Fibroblast of gingiva (primary cell): ENCODE results near the gene POLN.
"Not testable (repeated sequence)": the region's sequence is repeated elsewhere in the genome, so short reads cannot be mapped to it uniquely, and the experiment has no call there.

ENCODE experiments used
- DNase-seq: peaks from one replicate; pipeline ENCODE4 v3.0.0-alpha.2; 2011; ENCODE audit warnings: low read depth

POLN gene

DNA sequence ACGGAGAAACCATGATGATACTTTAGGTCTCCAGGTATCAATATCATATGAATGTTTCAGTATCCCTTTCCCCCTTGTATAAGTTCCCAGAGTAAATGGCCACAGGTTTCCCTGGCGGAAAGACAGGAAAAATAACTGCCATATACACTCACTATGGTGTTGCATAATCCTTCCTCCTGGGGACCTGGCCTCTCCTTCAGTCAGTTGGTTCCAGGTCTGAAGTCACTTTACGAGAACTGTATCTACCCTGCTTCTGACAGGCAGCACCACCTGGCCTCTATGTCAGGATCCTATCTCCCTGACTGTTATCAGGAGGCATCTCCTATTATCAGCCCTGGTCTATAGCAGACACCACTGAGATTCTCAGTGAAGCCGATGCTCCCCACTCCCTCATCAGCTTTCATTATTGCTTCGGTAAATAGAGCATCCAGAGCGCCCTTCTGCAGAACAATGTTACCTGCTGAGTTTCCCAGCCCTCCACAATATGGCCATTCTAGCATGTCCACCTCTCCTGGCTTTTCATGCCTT lies 22.6 kb downstream of the POLN start:
- no peak for DNase-seq

- DNase-seq: no peak
Observed at GRCh38 chr4:2218436-2218835, 23.5 kb downstream of the POLN start.

DNA sequence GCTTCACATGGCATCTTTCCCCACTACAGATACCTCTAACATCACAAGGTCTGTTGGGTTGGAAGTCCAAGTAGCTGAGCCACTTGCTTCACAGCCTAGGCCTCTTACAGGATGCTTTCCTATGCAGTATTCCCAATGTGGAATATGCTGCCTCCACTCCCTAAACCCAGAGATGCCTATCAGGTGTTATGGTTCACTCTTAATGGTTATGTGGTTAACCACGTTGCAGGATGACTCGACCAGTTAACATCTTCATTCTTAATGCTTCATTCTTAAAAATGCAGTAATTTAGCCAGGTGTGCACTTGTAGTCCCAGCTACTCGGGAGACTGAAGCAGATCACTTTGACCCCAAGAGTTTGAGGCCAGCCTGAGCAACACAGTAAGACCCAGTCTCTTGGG lies 24.2 kb downstream of the POLN start:
- no peak for DNase-seq

GRCh38 chr4:2212831-2213230 lies 29.1 kb downstream of the POLN start:
- DNase-seq: no peak

DNA sequence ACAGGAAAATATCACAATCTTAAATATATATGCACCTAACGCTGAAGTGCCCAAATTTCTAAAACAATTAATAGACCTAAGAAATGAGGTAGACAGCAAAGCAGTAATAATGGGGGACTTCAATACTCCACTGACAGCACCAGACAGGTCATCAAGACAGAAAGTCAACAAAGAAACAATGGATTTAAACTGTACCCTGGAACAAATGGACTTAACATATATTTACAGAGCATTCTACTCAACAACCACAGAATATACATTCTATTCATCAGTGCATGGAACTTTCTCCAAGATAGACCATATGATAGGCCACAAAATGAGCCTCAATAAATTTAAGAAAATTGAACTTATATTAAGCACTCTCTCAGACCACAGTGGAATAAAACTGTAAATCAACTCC lies 39.1 kb downstream of the POLN start:
- DNase-seq: not testable (repeated sequence)

- no peak for DNase-seq
Observed at GRCh38 chr4:2194496-2194895, 47.4 kb downstream of the POLN start.

DNA sequence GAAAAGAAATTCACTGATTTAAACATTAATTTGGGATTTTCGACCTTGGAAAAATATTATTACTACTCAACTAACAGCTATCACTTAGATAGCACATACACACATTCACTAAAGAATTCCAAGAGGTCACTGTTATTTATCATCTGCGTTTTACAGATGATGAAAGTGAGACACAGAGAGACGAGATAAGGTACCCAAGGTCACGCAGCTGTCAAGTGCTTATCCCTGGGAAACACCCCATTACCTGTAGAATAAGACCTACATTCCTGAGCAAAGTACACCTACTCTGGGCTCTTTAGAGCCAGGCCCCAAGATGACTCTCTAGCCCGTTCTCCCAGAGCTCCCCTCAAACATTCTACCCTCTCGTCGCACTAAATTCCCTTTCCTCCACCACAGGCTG lies 48.6 kb downstream of the POLN start:
- no peak for DNase-seq

DNA sequence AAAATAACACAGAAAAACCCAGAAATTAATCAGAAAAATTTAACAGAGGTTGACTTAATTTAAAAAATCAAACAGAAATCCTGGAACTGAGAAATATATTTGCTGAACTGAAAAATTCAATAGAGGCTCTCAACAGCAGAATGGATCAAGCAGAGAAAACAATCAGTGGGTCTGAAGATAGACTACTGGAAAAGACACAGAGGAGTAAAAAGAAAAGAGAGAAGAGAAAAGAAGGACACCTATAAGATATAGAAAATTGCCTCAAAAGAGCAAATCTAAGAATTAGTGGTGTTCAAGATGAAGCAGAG lies 55.1 kb downstream of the POLN start:
- no peak for DNase-seq

DNA sequence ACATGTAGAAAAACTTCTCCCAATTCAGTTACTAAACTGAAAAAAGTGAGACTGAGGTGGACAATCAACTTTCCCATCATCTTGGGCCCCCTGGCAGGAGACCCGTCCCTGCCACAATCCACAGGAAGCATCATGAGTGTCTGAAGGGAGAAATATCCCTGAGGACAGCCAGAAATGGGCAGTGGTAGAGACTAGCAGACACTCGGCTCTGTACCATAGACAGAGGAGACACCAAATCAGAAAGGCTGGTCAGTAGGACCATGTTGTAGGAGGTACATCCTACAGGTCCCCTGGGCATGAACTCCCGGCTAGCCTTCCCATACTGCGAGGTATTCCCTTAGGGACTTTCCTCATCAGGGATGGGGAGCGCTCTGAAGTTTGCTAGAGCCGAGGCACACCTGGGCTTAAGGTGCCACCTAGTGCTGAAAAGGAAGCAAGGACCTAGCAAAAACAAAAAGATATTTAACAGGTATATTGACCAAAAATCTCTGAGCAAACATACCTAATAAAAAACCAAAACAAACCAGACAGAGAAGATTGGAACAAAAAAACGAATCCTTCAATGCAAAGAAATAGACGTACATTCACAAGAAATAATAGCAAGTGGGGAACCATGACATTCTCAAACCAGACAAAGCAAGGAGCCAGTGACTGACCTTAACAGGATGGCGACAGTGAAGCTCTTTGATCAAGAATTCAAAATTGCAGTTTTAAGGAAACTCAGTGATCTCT lies 55.6 kb downstream of the POLN start:
- DNase-seq: no peak

DNA sequence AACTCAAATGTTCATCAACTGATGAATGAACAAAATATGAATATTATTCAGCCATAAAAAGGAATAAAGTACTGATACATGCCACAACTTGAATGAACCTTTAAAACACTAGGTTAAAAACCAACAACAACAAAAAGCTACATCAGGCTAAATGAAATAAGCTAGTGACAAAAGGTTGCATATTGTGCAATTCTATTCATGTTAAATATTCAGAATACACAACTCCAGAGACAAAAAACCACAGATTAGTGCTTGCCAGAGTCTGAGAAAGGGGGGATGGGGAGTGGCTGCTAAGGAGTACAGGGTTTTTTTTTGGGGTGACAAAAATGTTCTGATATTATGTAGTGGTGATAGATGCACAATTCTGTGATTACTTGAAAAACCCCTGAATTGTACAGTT lies 58.5 kb downstream of the POLN start:
- DNase-seq: no peak

DNA sequence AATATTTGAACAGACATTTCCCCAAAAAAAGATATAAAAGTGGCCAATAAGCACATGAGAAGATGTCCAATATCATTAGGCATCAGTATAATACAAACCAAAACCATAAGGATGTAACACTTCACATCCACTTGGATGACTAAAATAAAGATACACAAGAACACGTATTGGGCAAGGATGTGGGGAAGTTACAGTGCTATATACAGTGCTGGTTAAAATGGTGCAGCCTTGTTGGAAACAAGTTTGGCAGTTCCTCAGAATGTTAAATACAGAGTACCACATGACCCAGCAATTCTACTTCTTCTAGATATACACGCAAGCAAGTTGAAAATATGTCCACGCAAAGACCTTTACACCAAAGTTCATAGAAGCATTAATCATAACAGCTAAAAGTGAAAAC lies 58.9 kb downstream of the POLN start:
- DNase-seq: no peak

DNA sequence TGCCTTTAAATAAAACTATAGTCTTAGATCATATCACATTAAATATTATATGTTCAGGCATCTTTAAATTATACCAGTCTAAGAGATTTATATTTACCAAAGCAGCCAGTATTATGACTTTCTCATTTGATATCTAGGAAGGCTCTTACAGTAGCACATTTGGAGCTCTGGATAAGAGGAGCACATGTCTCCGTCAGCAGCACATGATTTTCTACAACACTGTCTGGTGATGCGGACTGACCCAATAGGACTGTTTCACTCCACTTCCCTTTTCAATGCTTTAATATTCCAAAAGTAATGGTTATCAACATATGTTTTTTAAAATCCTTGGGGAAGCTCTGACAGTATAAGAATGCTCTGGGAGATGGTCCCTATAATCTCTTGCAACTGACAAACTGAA lies 61.5 kb downstream of the POLN start:
- DNase-seq: no peak

DNA sequence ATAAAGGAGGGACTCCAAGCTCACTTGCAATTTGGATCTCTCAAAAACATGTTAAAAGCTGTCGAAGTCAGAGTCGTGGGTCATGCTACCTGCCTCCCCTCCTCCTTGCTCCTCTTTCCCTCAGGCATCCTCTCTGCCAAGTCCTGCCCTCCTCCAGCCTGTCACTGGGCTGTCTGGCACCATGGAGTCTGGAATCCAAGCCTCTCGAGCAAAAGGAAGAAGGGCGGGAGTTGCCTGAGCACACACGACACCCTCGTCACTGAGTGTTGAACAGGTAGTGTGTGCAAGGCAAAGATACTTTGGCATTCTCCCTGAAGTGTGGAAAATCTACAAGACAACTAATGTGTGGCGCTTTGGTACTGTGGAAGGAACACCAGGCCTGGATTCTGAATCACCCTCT lies 62.2 kb downstream of the POLN start:
- no peak for DNase-seq

GRCh38 chr4:2178986-2179385 lies 62.9 kb downstream of the POLN start:
- DNase-seq: no peak

DNA sequence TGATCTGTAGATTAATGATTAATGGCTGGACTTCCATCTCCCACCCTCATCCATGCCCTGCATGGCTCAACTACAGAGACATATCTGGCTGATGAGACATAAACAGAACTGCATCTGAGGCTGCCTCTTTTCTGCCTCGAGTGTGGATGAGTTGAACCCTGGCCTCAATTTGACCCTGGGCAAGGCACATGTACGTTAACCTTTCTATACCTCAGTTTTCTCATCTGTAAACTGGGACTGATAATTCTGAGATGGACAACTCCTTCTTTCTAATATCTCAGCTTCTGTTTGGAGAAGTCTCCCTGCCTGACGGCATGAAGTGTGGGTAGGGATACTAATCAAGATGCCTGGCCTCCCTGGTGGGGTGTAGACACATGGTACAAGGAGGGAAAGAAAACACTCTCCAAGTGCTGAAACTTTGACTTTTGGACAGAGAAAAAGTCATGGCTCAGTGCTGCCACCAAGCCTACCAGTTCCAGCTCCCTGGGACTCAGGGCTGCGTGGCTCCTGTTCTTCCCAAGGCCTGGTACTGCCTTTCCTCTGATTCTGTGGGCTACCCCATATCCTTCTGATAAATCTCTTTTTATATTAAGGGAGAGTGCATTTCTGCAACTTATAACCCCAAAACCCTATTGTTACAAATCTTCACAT lies 64.4 kb downstream of the POLN start:
- DNase-seq: no peak

GRCh38 chr4:2175990-2176698 lies 65.8 kb downstream of the POLN start:
- no peak for DNase-seq

GRCh38 chr4:2174061-2174460 lies 67.9 kb downstream of the POLN start:
- no peak for DNase-seq

- DNase-seq: no peak
Observed at GRCh38 chr4:2172627-2173231, 69.2 kb downstream of the POLN start.

DNA sequence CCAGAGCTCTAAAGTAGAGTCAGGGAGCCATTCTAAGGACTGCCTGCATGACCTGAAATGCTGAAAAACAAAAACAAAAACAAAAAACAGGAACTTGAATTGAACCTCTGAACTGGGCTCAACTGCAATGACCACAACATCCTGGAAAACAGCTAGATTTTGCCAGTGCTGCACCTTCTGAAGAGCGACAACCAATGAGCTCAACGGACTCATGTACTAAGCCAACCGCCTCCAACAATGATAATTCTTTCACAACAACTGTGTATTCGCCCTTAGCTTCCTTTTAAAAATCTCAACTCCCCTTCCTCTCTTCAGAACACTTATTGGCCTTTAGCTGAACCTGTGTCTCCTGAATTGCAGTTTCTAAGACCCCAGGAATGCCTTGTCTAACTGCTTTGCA lies 69.8 kb downstream of the POLN start:
- DNase-seq: no peak

DNA sequence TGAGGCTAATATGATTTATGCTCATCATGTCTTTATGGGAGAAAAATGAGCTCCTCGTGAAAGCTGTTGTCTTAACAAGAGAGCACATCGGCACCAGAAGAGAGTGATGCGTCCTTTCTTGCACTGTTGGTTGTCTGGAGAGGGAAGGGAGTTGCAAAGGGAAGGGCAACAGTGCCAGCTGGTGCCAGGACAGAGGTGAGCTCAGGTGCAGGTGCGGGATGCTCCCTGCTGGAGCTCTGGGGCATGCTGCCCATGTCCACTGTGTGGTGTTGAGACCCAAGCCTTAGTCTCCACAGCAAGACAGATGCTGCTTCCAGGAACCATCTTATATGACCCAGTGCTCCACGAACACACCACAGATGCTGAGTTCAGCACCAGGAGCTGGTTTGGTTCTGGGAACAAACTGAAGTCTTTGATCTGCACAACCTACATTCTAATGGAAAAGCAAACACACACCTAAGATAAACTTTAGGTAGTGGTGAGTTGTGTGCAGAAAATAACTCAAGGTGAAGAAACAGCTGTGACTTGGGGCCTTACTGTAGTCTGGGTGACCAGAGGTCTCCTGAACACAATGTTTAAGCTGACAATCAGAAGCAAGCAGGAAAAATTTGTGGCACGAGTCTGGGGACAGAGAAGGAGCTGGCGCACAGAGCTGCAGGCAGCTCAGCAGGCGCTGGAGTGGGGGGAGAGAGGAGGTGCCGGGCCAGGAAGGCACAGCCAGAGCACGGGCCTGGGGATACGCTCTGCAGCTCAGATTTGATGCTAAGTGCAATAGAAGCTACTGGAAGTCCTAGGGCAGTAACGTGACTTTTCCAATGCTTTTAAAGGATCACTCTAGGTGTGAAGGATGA lies 73.2 kb downstream of the POLN start:
- no peak for DNase-seq

- DNase-seq: no peak
Observed at GRCh38 chr4:2166253-2166652, 75.7 kb downstream of the POLN start.

DNA sequence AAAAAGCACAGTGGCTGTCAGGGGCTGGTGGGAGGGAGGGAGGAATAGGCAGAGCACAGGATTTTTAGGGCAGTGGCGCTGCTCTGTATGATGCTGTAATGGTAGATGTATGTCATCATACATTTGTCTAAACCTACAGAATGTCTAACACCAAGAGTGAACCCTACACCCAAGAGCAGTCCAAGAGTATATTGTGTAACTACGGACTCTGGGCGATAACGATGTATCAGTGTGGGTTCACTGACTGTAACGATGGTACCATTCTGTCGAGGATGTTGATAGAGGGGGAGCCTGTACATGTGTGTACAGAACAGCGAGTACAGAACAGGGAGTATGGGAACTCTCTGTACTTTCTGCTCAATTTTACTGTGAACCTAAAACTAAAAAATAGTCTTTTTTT lies 76.5 kb downstream of the POLN start:
- DNase-seq: no peak
